ENCODE results near the gene TTLL5. TPM values are rescaled to one million over a fixed set of nuclear protein-coding genes. Genes with fewer than 3 reads are reported as not detected.

Gene TTLL5
- total RNA-seq, 4 donors from 2014 or later: 36.3 to 61.8 (median 36.7) TPM

DNA sequence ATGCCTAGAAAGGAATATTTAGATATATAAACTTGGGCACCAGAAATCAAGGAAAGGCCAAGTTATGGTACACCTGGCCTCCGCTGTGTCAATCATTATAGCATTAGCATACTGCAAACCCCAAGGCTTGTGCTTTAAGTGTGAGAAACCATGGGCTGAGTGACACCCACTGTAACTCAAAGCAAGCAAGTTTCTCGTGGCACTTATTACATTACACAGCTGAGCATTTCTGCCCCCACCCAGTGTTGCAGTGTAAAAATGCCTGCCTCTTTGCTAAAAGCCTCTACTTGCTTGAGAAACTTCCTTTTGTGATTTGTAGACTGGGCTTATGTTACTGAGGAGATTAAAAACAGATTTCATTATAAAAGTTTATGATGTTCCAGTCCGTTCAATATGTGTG, 198.7 kb downstream of the TTLL5 start:
- TF ChIP-seq POLR2A (IDR thresholded peaks at IDR 0.05): no peak
- TF ChIP-seq EP300 (IDR thresholded peaks at IDR 0.05): no peak
- TF ChIP-seq, protein P1, sequence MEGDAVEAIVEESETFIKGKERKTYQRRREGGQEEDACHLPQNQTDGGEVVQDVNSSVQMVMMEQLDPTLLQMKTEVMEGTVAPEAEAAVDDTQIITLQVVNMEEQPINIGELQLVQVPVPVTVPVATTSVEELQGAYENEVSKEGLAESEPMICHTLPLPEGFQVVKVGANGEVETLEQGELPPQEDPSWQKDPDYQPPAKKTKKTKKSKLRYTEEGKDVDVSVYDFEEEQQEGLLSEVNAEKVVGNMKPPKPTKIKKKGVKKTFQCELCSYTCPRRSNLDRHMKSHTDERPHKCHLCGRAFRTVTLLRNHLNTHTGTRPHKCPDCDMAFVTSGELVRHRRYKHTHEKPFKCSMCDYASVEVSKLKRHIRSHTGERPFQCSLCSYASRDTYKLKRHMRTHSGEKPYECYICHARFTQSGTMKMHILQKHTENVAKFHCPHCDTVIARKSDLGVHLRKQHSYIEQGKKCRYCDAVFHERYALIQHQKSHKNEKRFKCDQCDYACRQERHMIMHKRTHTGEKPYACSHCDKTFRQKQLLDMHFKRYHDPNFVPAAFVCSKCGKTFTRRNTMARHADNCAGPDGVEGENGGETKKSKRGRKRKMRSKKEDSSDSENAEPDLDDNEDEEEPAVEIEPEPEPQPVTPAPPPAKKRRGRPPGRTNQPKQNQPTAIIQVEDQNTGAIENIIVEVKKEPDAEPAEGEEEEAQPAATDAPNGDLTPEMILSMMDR (IDR thresholded peaks at IDR 0.05): no peak
- no peaks in the 10 kb centered on the region for H3K9me3 ChIP-seq
- no peaks in the 10 kb centered on the region for H3K36me3 ChIP-seq
- H3K27me3 ChIP-seq: no peaks in the 10 kb centered on the region
- H3K4me3 ChIP-seq: no peak overlapping the region
- WGBS, 2 donors: 81 to 83% methylated on average over 3 of the region's 3 CpGs
- H3K4me1 ChIP-seq: no peaks in the 10 kb centered on the region
- H3K27ac ChIP-seq: no peak overlapping the region
- no peak for DNase-seq (ENCODE audit: low spot score in 2 of 2)

DNA sequence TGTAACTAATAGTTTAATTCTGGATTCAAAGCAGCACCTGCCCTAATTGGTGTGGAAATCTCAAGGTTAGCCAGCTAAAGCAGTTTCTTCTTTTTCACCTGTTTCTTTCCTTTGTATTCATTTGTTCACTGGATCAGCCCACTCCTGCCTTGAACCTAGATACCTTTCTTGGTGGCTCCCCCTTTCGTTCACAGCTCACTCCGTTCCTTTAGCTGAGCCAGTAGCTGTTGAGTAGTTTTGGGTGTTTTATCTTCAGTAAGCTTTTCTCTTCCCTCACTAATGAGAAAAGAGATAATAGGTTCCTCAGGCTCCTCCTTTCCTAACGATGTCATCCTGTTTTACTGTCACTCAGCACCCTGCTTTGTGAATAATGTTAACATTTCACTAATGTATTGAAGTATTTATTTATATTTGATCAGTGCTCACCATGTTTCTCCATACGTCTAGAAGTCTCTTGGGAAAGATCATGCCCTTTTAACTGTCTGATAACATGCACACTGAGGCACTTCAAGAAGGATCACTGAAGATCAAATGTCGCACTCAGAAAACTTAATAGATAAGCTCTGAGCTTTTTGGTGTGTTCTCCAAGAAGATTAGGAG, 199.6 kb downstream of the TTLL5 start:
- WGBS, 2 donors: 79 to 87% methylated on average over 5 of the region's 5 CpGs
- no peak for DNase-seq (ENCODE audit: low spot score in 2 of 2)
- H3K9me3 ChIP-seq: no peaks in the 10 kb centered on the region
- no peak overlapping the region for H3K27ac ChIP-seq
- no peaks in the 10 kb centered on the region for H3K27me3 ChIP-seq
- no peak overlapping the region for H3K4me3 ChIP-seq
- peaks cover 0 to 5% (median 0%) of the 10 kb centered on the region in 4 donors for H3K4me1 ChIP-seq
- H3K36me3 ChIP-seq: no peaks in the 10 kb centered on the region
- TF ChIP-seq POLR2A (IDR thresholded peaks at IDR 0.05) (no peak), EP300 (IDR thresholded peaks at IDR 0.05) (no peak)
- TF ChIP-seq, protein P1 (IDR thresholded peaks at IDR 0.05): no peak

DNA sequence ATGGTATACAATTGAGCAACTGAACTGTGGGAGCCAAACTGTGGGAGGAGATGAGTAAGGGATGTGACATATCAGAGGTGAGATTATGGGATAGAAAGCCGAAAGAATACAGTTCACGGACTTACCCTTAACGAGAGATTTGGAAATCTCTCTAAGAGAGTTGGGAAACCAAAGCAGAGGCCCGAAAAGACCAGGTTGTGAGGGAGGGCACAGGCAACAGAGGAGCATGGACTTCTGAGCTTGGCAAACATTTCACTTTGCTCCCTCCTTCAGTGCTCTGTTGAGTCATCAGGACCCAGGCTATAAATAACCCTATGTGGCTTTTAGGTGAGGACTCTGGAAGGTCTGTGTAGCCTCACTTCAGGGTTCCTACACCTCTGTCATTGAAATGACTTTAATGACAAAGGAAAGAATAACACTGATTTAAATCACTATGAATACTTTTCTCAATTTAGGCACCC, 200.1 kb downstream of the TTLL5 start:
- H3K27ac ChIP-seq: no peak overlapping the region
- no peaks in the 10 kb centered on the region for H3K27me3 ChIP-seq
- 83 to 84% methylated on average over 4 of the region's 4 CpGs for WGBS, 2 donors
- no peak overlapping the region for H3K4me3 ChIP-seq
- no peaks in the 10 kb centered on the region for H3K9me3 ChIP-seq
- no peak for DNase-seq (ENCODE audit: low spot score in 2 of 2)
- no peaks in the 10 kb centered on the region for H3K36me3 ChIP-seq
- TF ChIP-seq POLR2A (IDR thresholded peaks at IDR 0.05): no peak
- TF ChIP-seq, protein P1 (IDR thresholded peaks at IDR 0.05): no peak
- TF ChIP-seq EP300 (IDR thresholded peaks at IDR 0.05): no peak
- peaks cover 0 to 9% (median 0%) of the 10 kb centered on the region in 4 donors for H3K4me1 ChIP-seq

DNA sequence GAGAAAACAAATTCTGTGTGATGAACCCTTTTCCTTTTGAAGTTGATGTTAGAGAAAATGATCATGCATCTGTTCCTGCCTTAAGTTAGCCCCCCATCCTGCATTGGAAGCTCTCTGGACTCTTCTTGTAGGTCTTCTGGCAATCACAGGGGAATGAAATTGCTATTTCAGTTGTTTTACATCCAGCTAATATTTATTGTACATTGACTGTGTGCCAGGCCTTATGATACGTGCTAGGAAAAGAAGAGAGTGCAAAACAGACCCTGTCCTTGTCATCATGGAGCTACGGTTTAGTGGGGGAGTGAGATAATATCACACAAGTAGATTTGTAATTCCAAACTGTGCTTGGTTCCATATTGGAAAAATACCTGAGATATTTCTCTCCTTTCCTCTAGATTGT, 202.2 kb downstream of the TTLL5 start:
- TF ChIP-seq POLR2A (IDR thresholded peaks at IDR 0.05): no peak
- TF ChIP-seq, protein P1 (IDR thresholded peaks at IDR 0.05): no peak
- no peak for TF ChIP-seq EP300 (IDR thresholded peaks at IDR 0.05)
- H3K27ac ChIP-seq: no peak overlapping the region
- H3K9me3 ChIP-seq: no peaks in the 10 kb centered on the region
- no peaks in the 10 kb centered on the region for H3K27me3 ChIP-seq
- H3K36me3 ChIP-seq: no peaks in the 10 kb centered on the region
- no peak overlapping the region for H3K4me3 ChIP-seq
- WGBS, 2 donors: 75 to 77% methylated on average over 2 of the region's 2 CpGs
- peaks cover 0 to 29% (median 5%) of the 10 kb centered on the region in 4 donors for H3K4me1 ChIP-seq
- no peak for DNase-seq (ENCODE audit: low spot score in 2 of 2)

DNA sequence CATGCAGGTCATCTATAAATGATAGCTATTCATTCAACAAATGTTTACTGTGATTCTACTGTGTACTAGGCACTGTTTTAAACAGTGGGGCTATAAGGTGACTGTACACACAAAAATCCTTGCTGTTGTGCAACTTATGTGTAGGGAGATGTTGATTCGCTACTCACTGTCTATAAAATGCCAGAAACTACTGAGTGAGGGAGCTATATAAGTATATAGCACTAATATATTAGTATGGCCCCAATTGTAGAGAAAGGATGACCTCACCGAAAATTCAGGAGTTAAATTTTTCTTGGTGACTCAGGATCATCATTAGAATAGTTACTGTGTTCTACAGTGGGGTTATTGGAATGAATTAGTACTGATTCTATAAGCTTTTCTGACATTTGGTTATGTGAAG, 203.3 kb downstream of the TTLL5 start:
- Histone ChIP-seq H3K4me1 (peaks cover 0 to 40% (median 5%) of the 10 kb centered on the region in 4 donors), H3K27me3 (no peaks in the 10 kb centered on the region), H3K36me3 (no peaks in the 10 kb centered on the region), H3K9me3 (no peaks in the 10 kb centered on the region), H3K27ac (no peak overlapping the region), H3K4me3 (no peak overlapping the region)
- DNase-seq (ENCODE audit: low spot score in 2 of 2): no peak
- 85 to 93% methylated on average over 2 of the region's 2 CpGs for WGBS, 2 donors
- TF ChIP-seq EP300 (IDR thresholded peaks at IDR 0.05) (no peak), POLR2A (IDR thresholded peaks at IDR 0.05) (no peak)
- TF ChIP-seq, protein P1 (IDR thresholded peaks at IDR 0.05): no peak

Measured in tibial nerve (tissue), 4 donors.